Vagina (tissue), 2 donors: ENCODE results near the gene ADAM15. TPM values are rescaled to one million over a fixed set of nuclear protein-coding genes. Genes with fewer than 3 reads are reported as not detected.

Experiments
- DNase-seq, 2 donors: peaks; one replicate each; pipeline ENCODE4 v3.0.0-alpha.2; 2017; ENCODE audit errors: extremely low spot score in 2 of 2
- H3K27ac ChIP-seq: fragments of 200-600 bp; sonication (generic); one replicate; pipeline ENCODE4 v1.5.1; 2019
- H3K27me3 ChIP-seq: fragments of 200-600 bp; sonication (generic); one replicate; pipeline ENCODE4 v1.5.1; 2019
- H3K36me3 ChIP-seq, 2 donors: fragments of 200-600 bp; sonication (generic); one replicate each; pipeline ENCODE4 v1.5.1; 2017 to 2019
- H3K4me1 ChIP-seq: fragments of 200-600 bp; sonication (generic); one replicate; pipeline ENCODE4 v1.5.1; 2019
- H3K4me3 ChIP-seq, 2 donors: fragments of 200-600 bp; sonication (generic); 1 replicate in 1 of 2; 2 replicates in 1 of 2; pipeline ENCODE4 v1.5.1; 2016 to 2019
- H3K9me3 ChIP-seq: fragments of 200-600 bp; sonication (generic); one replicate; pipeline ENCODE4 v1.5.1; 2019
- POLR2A ChIP-seq, 2 donors: fragments of 450-650 bp; IDR thresholded peaks; one replicate each; pipeline ENCODE4 v1.6.1; 2017; ENCODE audit warnings: antibody characterized with exemption in 2 of 2, mild to moderate bottlenecking in 2 of 2, moderate library complexity in 2 of 2
- POLR2AphosphoS5 ChIP-seq, 2 donors: sonication (generic); formaldehyde crosslinking; IDR thresholded peaks; one replicate each; pipeline ENCODE4 v1.9.0; 2017; ENCODE audit warnings: antibody characterized with exemption in 2 of 2, mild to moderate bottlenecking in 2 of 2, low read depth in 1 of 2; ENCODE audit not compliant: insufficient read depth in 1 of 2
- intact Hi-C: fragments of 100-400 bp; cut with DNase I; formaldehyde crosslinking; loops from one replicate; pipeline ENCODE4 v1.15.1; 2023
- total RNA-seq: library from RNA; depleted of rRNA; stranded (reverse); fragments of >200 nt; gene quantifications from one replicate; pipeline ENCODE4 v1.2.3, GENCODE V29; 2016
- TF ChIP-seq, protein P1 (sequence below), 3 experiments: fragments of 450-650 bp in 2 of 3; fragments of 200-600 bp in 1 of 3; sonication (generic) in 1 of 3; IDR thresholded peaks; one replicate each; pipeline ENCODE4 v1.5.1; 2017 to 2019; ENCODE audit warnings: antibody characterized with exemption in 3 of 3, mild to moderate bottlenecking in 2 of 3, moderate library complexity in 2 of 3

The ADAM15 gene
- total RNA-seq, 1 donor from 2014 or later: 193 TPM

GRCh38 chr1:155076371-155076770 is 25.3 kb downstream of the ADAM15 start:
- H3K36me3 ChIP-seq: no peaks in the 10 kb centered on the region
- peaks cover 36% of the 10 kb centered on the region for H3K4me1 ChIP-seq
- no peak overlapping the region for H3K27ac ChIP-seq
- H3K27me3 ChIP-seq: peaks cover 13% of the 10 kb centered on the region
- intact Hi-C loops: no loop called here
- no peak overlapping the region for H3K4me3 ChIP-seq
- no peaks in the 10 kb centered on the region for H3K9me3 ChIP-seq
- DNase-seq: no peak
- no peak for TF ChIP-seq POLR2AphosphoS5 (IDR thresholded peaks at IDR 0.05; ENCODE audit: insufficient read depth in 1 of 2, low read depth in 1 of 2)

- Histone ChIP-seq H3K4me3 (no peak overlapping the region), H3K9me3 (no peaks in the 10 kb centered on the region), H3K27ac (peak overlapping the region; percentile 60), H3K4me1 (peaks cover 39% of the 10 kb centered on the region), H3K27me3 (peaks cover 20% of the 10 kb centered on the region), H3K36me3 (no peaks in the 10 kb centered on the region)
- intact Hi-C loops: no loop called here
- TF ChIP-seq POLR2A (IDR thresholded peaks at IDR 0.05): no peak
- TF ChIP-seq, protein P1, sequence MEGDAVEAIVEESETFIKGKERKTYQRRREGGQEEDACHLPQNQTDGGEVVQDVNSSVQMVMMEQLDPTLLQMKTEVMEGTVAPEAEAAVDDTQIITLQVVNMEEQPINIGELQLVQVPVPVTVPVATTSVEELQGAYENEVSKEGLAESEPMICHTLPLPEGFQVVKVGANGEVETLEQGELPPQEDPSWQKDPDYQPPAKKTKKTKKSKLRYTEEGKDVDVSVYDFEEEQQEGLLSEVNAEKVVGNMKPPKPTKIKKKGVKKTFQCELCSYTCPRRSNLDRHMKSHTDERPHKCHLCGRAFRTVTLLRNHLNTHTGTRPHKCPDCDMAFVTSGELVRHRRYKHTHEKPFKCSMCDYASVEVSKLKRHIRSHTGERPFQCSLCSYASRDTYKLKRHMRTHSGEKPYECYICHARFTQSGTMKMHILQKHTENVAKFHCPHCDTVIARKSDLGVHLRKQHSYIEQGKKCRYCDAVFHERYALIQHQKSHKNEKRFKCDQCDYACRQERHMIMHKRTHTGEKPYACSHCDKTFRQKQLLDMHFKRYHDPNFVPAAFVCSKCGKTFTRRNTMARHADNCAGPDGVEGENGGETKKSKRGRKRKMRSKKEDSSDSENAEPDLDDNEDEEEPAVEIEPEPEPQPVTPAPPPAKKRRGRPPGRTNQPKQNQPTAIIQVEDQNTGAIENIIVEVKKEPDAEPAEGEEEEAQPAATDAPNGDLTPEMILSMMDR (IDR thresholded peaks at IDR 0.05): no peak
- no peak for TF ChIP-seq POLR2AphosphoS5 (IDR thresholded peaks at IDR 0.05; ENCODE audit: insufficient read depth in 1 of 2, low read depth in 1 of 2)
- DNase-seq: no peak
These were observed 26.2 kb downstream of the ADAM15 start for GRCh38 chr1:155077346-155077745.

DNA sequence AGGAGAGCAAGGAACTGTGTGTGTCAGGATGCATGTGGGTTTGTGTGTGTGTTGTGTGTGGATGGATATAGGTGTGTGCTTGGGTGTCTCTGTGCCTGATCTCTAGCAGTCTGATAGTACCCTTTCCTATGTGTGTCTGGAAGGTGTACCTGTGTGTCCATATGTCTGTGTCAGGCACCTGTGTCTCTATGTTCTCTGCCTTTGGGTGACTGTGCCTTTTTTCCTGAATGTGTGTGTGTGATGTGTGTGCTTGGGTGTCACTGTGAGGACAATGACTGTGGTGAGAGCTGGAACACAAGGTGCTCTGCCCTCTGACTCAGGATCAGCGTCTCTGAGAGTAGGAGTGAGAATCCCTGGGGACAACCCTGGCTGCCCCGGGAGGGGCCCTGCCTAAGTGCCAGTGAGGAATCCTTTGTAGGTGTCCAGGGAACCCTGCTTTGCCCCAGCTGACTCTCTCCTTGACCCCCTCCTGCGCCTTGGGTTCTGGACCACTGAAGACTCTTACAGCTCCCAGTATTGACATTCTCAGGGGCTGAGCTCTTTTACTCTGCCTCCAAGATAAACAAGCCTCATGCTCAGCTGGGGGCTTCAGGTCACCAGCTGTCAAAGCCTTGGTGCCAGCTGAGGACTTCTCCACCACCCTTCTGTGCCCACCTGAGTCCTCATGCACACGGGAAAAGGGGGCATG is 26.8 kb downstream of the ADAM15 start:
- no peaks in the 10 kb centered on the region for H3K9me3 ChIP-seq
- H3K4me3 ChIP-seq: peak overlapping the region in 1 of 2 donors; percentile 43
- peak overlapping the region; percentile 60 for H3K27ac ChIP-seq
- no peak for TF ChIP-seq POLR2AphosphoS5 (IDR thresholded peaks at IDR 0.05; ENCODE audit: insufficient read depth in 1 of 2, low read depth in 1 of 2)
- TF ChIP-seq POLR2A (IDR thresholded peaks at IDR 0.05): no peak
- TF ChIP-seq, protein P1 (IDR thresholded peaks at IDR 0.05): no peak
- DNase-seq: no peak
- no peaks in the 10 kb centered on the region for H3K36me3 ChIP-seq
- H3K27me3 ChIP-seq: peaks cover 24% of the 10 kb centered on the region
- peaks cover 41% of the 10 kb centered on the region for H3K4me1 ChIP-seq
- intact Hi-C loops: no loop called here

DNA sequence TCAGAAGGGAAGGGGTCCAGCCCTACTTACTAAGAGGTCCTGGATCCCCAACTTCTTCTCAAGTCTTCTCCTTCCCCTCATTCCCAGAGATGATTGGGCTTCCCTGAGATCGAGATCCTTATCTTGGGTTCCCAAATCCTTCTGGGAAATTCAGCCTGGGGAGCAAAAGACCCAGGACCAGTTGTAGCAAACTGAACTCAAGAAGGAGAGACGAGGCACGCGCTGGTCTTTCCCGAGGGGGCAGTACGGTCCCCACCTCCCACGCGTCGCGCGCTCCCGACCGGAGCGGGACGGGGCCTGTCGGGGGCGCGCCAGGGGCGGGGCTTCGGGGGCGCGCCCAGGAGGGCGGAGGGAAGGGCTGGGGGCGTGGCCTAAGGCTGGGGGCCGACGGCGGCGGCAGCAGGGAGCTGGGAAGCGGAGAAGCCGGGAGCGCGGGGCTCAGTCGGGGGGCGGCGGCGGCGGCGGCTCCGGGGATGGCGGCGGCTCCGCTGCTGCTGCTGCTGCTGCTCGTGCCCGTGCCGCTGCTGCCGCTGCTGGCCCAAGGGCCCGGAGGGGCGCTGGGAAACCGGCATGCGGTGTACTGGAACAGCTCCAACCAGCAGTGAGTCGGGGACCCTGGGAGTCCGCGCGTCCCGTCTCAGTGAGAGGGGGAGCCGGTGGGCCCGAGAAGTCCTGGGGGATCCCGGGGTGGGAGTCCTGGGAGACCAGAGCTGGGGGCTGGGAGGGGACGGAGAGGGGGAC is 27.5 kb downstream of the ADAM15 start, which contains the start of gene EFNA3:
TSS of gene EFNA3 (plus strand) at position 369 of the 741 bp plus-strand sequence. CDS start at position 474, 105 bp downstream.
- Histone ChIP-seq H3K4me1 (peaks cover 48% of the 10 kb centered on the region), H3K27me3 (peaks cover 24% of the 10 kb centered on the region), H3K27ac (peak within 1 kb of the TSS; percentile 60), H3K9me3 (no peaks in the 10 kb centered on the region), H3K36me3 (no peaks in the 10 kb centered on the region), H3K4me3 (peak within 1 kb of the TSS; percentile 43 to 49)
- TF ChIP-seq, protein P1 (IDR thresholded peaks at IDR 0.05): no peak
- TF ChIP-seq POLR2A (IDR thresholded peaks at IDR 0.05) (no peak), POLR2AphosphoS5 (IDR thresholded peaks at IDR 0.05; ENCODE audit: insufficient read depth in 1 of 2, low read depth in 1 of 2) (no peak)
- intact Hi-C loops: no loop called here
- no peak for DNase-seq

- H3K27ac ChIP-seq: peak overlapping the region; percentile 60
- H3K4me3 ChIP-seq: peak overlapping the region; percentile 43 to 49
- DNase-seq: no peak
- intact Hi-C loops: no loop called here
- H3K9me3 ChIP-seq: no peaks in the 10 kb centered on the region
- TF ChIP-seq POLR2A (IDR thresholded peaks at IDR 0.05) (no peak), POLR2AphosphoS5 (IDR thresholded peaks at IDR 0.05; ENCODE audit: insufficient read depth in 1 of 2, low read depth in 1 of 2) (no peak)
- TF ChIP-seq, protein P1 (IDR thresholded peaks at IDR 0.05): no peak
- no peaks in the 10 kb centered on the region for H3K36me3 ChIP-seq
- H3K4me1 ChIP-seq: peaks cover 52% of the 10 kb centered on the region
- peaks cover 24% of the 10 kb centered on the region for H3K27me3 ChIP-seq
These were observed 28.0 kb downstream of the ADAM15 start for GRCh38 chr1:155079210-155079486.
